Suprapubic skin (tissue), 4 donors: ENCODE results near the gene BAHD1. TPM values are rescaled to one million over a fixed set of nuclear protein-coding genes. Genes with fewer than 3 reads are reported as not detected.

ENCODE experiments used
- DNase-seq, 2 donors: peaks; one replicate each; pipeline ENCODE4 v3.0.0-alpha.2; 2019; ENCODE audit warnings: low spot score in 2 of 2
- H3K27ac ChIP-seq: fragments of 200-600 bp; sonication (generic); one replicate; pipeline ENCODE4 v1.5.1; 2019
- H3K27me3 ChIP-seq: fragments of 200-600 bp; sonication (generic); one replicate; pipeline ENCODE4 v1.5.1; 2019
- H3K36me3 ChIP-seq: fragments of 200-600 bp; sonication (generic); one replicate; pipeline ENCODE4 v1.5.1; 2019
- H3K4me1 ChIP-seq: fragments of 200-600 bp; sonication (generic); one replicate; pipeline ENCODE4 v1.5.1; 2019
- H3K4me3 ChIP-seq: fragments of 200-600 bp; sonication (generic); one replicate; pipeline ENCODE4 v1.5.1; 2019; ENCODE audit warnings: mild to moderate bottlenecking
- H3K9me3 ChIP-seq: fragments of 200-600 bp; sonication (generic); one replicate; pipeline ENCODE4 v1.5.1; 2019
- CTCF ChIP-seq, 2 donors: fragments of 200-600 bp in 1 of 2; fragments of 450-650 bp in 1 of 2; sonication (generic) in 1 of 2; IDR thresholded peaks; one replicate each; pipeline ENCODE4 v1.5.1; 2016 to 2019; ENCODE audit warnings: antibody characterized with exemption in 2 of 2, mild to moderate bottlenecking in 1 of 2, moderate library complexity in 1 of 2
- EP300 ChIP-seq: sonication (generic); formaldehyde crosslinking; IDR thresholded peaks from one replicate; pipeline ENCODE4 v1.6.1; 2017; ENCODE audit warnings: antibody characterized with exemption
- POLR2A ChIP-seq, 2 donors: fragments of 450-650 bp; IDR thresholded peaks; one replicate each; pipeline ENCODE4 v1.6.1; 2017; ENCODE audit warnings: antibody characterized with exemption in 2 of 2, mild to moderate bottlenecking in 2 of 2, moderate library complexity in 2 of 2
- POLR2AphosphoS5 ChIP-seq, 3 donors: sonication (generic); formaldehyde crosslinking; IDR thresholded peaks; one replicate each; pipeline ENCODE4 v1.6.1; 2017; ENCODE audit warnings: antibody characterized with exemption in 3 of 3
- WGBS: methylation state at CpG from one replicate; pipeline ENCODE4 v1.1.5; 2018; 5-methylcytosine and 5-hydroxymethylcytosine counted together
- total RNA-seq, 4 donors: library from RNA; depleted of rRNA; stranded (reverse); fragments of >200 nt; gene quantifications; one replicate each; pipeline ENCODE4 v1.1.0, GENCODE V29; 2016

Gene BAHD1
- total RNA-seq, 4 donors from 2014 or later, result 16.8 to 24.6 (median 19.2) TPM

DNA sequence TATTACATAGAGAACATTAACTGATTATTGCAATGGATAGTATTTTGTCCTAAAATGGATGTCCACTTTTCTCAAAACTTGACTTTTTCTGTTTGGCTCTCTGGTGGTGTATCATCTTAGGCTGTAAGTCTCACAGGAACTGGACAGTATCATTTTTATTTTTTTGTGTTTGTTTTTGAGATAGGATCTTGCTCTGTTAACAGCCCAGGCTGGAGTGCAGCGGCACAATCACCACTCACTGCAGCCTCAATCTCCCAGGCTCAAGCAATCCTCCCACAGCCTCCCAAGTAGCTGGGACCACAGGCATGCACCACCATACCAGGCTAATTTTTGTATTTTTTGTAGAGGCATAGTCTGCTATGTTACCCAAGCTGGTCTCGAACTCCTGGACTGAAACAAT, 43.2 kb downstream of the BAHD1 start:
- Histone ChIP-seq H3K4me3 (no peak overlapping the region), H3K9me3 (no peaks in the 10 kb centered on the region), H3K36me3 (no peaks in the 10 kb centered on the region), H3K4me1 (peaks cover 2% of the 10 kb centered on the region), H3K27me3 (no peaks in the 10 kb centered on the region), H3K27ac (no peak overlapping the region)
- DNase-seq, result no peak
- 96% methylated on average over 2 of the region's 2 CpGs for WGBS
- TF ChIP-seq EP300 (no peak), POLR2A (IDR thresholded peaks at IDR 0.05) (no peak), CTCF (IDR thresholded peaks at IDR 0.05) (no peak), POLR2AphosphoS5 (IDR thresholded peaks at IDR 0.05) (no peak)

DNA sequence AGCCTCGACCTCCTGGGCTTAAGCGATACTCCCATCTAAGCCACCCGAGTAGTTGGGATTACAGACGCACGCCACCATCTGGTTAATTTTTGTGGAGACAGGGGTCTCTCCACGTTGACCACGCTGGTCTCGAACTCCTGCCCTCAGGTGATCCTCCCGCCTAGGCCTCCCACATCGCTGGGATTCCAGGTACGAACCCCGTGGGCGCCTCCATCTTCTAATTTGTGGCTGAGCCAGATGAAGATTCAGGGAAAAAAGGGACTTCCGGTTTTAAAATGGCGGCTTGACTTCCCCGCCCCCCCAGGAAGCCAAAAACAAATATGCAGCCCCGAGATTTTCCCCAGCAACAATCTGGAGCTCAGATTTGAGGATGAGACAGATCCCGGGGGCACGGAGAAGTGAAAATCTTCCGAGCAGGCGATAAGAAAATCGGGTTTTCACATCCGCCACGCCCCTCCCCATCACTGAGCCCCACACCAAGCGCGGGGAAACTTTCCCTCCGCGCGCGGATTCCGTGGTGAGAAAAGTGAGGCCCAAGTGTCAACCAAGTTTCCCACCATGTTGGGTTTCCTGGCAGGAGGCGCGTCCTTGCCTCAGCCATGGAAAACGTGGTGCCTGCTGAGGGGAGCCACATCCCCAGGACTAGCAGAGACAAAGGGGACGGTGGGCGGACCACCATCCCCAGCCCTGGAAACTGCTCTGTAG, 45.5 kb downstream of the BAHD1 start:
- H3K4me3 ChIP-seq, result no peak overlapping the region
- H3K4me1 ChIP-seq, result no peaks in the 10 kb centered on the region
- H3K27me3 ChIP-seq, result no peaks in the 10 kb centered on the region
- H3K36me3 ChIP-seq, result no peaks in the 10 kb centered on the region
- whole genome bisulfite sequencing, result 90% methylated on average over 36 of the region's 36 CpGs
- no peaks in the 10 kb centered on the region for H3K9me3 ChIP-seq
- no peak overlapping the region for H3K27ac ChIP-seq
- DNase-seq, result no peak
- no peak for TF ChIP-seq CTCF (IDR thresholded peaks at IDR 0.05)
- no peak for TF ChIP-seq POLR2AphosphoS5 (IDR thresholded peaks at IDR 0.05)
- no peak for TF ChIP-seq EP300
- TF ChIP-seq POLR2A (IDR thresholded peaks at IDR 0.05), result no peak

GRCh38 chr15:40487816-40488682, 47.3 kb downstream of the BAHD1 start:
- DNase-seq, result no peak
- Histone ChIP-seq H3K4me1 (no peaks in the 10 kb centered on the region), H3K4me3 (no peak overlapping the region), H3K27ac (no peak overlapping the region), H3K9me3 (no peaks in the 10 kb centered on the region), H3K27me3 (no peaks in the 10 kb centered on the region), H3K36me3 (no peaks in the 10 kb centered on the region)
- 82% methylated on average over 33 of the region's 35 CpGs for WGBS
- TF ChIP-seq CTCF (IDR thresholded peaks at IDR 0.05) (no peak), POLR2AphosphoS5 (IDR thresholded peaks at IDR 0.05) (no peak), POLR2A (IDR thresholded peaks at IDR 0.05) (no peak), EP300 (no peak)

DNA sequence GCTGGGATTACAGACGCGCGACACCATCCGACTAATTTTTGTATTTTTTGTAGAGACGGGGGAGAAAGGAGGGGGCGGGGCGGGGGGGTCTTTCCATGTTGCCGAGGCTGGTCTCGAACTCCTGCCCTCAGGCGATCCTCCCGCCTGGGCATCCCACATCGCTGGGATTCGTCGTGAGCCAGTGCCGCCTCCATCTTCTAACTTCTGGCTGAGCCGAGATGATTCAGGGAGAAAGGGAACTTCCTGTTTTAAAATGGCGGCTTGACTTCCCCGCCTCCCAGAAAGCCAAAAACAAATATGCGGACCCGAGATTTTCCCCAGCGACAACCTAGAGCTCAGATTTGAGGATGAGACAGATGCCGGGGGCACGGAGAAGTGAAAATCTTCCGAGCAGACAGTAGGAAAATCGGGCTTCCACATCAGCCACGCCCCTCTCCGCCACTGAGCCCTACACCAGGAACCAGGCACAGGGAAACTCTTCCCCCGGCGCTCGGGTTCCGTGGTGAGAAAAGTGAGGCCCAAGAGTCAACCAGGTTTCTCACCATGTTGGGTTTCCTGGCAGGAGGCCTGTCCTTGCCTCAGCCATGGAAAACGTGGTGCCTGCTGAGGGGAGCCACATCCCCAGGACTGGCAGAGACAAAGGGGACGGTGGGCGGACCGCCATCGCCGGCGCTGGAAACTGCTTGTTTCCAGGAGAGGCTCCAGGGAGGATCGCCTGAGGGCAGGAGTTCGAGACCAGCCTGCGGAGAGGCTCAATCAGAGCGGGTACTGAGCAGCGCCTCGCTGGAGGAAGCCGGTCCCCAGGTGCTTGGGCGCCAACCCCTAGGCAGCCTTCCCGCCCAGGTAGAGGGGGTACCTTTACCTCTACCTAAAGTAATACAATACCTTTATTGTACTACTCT, 48.8 kb downstream of the BAHD1 start:
- Histone ChIP-seq H3K4me3 (no peak overlapping the region), H3K27ac (no peak overlapping the region), H3K27me3 (no peaks in the 10 kb centered on the region), H3K36me3 (no peaks in the 10 kb centered on the region), H3K9me3 (no peaks in the 10 kb centered on the region), H3K4me1 (no peaks in the 10 kb centered on the region)
- no peak for DNase-seq
- no peak for TF ChIP-seq CTCF (IDR thresholded peaks at IDR 0.05)
- no peak for TF ChIP-seq EP300
- TF ChIP-seq POLR2A (IDR thresholded peaks at IDR 0.05), result no peak
- TF ChIP-seq POLR2AphosphoS5 (IDR thresholded peaks at IDR 0.05), result no peak
- 84% methylated on average over 45 of the region's 47 CpGs for WGBS
